HG02798 (cell line): Measurements from ENCODE around the gene KRTAP20-4.

Experiments used
- ATAC-seq: cut with Tn5 transposase; IDR thresholded peaks from one replicate; pipeline ENCODE4 v1.9.1; 2021; ENCODE audit warnings: mild to moderate bottlenecking; ENCODE audit not compliant: unreplicated experiment, poor library complexity

KRTAP20-4 gene

DNA sequence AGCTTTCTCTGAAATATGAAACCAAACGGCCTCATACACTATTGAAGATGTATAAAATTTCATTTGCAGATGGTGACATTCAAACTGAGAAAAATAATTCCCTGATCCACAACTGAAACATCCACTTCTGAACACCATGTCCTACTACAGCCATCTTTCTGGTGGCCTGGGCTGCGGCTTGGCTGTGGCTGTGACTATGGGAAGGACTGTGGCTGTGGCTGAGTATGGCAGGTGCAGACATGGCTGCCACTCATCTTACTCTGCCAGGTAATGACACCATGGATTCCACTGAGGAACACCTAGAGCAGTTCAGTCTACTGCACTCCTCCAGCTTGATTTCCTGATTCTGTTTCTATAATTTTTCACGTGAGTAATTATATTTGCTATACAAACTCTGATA lies at the start of gene KRTAP20-4:
Gene KRTAP20-4, plus strand, starts transcription at position 106 of the 400 bp plus-strand sequence.
- ATAC-seq = no peak

DNA sequence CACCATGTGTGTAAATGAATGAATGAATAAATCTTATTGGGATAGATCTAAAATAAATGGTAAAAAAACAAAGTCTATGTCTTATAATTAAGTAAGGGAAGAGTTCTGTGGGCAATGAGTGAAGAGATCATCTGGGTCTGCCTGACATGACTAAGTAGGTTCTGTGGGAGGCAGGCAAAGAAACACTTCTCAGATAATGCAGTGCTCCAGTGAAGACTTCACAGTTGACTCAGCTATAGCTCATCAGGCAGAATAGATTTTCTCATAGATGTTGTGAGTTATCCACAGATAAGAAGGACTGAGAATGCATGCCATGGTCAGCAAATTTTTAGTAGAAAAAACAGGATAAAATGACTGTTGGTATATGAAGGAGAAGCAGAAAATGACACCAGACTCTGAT lies 42.7 kb upstream of the KRTAP20-4 start:
- no peak for ATAC-seq

GRCh38 chr21:30579346-30579745 lies 41.1 kb upstream of the KRTAP20-4 start:
- no peak for ATAC-seq

DNA sequence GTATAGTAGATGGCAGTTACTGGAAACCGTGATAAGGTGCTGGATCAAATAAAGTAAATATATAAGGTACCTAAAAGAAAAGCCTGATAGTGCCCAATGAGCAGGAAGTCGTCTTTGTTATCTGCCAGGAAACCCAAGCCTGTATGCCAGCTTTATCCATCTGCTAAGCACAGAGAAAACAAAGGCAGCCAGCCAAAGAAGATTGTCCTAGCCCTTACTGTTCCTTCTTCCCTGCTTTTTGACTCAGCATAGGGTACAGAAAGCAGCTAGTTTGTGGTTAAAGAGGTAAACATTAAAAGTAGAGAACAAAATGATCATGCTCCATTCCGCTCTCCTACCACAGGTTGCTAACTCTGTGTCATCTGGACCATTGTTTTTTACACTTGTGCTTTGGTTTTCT lies 40.3 kb upstream of the KRTAP20-4 start:
- ATAC-seq = no peak

GRCh38 chr21:30582870-30583269 lies 37.6 kb upstream of the KRTAP20-4 start:
- no peak for ATAC-seq

- ATAC-seq = no peak
Measured at GRCh38 chr21:30590297-30590696, 30.1 kb upstream of the KRTAP20-4 start, which contains the start of gene KRTAP22-2. Gene KRTAP22-2, minus strand, starts transcription at chr21:30590397.

DNA sequence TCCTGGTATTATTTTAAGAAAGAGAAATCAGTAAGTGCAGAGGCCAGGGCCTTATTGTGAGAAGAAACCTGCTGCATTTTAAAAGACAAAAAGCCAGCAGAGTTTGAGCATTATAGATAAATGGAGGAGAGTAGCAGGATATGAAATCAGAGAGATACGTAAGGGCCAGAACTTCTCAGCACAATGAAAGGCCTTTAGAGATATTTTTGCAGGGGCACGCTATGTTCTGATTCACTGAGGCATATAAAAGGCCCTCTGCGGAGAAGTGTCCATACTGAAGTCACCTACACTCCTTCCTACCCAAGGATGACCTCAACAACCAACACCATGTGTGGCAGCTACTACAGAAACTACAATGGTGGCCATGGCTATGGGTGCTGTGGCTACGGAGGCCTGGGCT lies 28.3 kb upstream of the KRTAP20-4 start, which contains the start of gene KRTAP6-3:
Gene KRTAP6-3, plus strand, starts transcription at position 301 of the 400 bp plus-strand sequence. Its CDS starts 6 bp downstream, at position 307.
- no peak for ATAC-seq

GRCh38 chr21:30598802-30599201 lies 21.6 kb upstream of the KRTAP20-4 start, which contains the start of gene KRTAP6-2:
Gene KRTAP6-2, minus strand, starts transcription at chr21:30598902. Its CDS starts 28 bp downstream, at chr21:30598874.
- no peak for ATAC-seq

- no peak for ATAC-seq
Measured at GRCh38 chr21:30600787-30601186, 19.6 kb upstream of the KRTAP20-4 start, which contains the start of gene KRTAP22-1. Gene KRTAP22-1, plus strand, starts transcription at chr21:30601087.

DNA sequence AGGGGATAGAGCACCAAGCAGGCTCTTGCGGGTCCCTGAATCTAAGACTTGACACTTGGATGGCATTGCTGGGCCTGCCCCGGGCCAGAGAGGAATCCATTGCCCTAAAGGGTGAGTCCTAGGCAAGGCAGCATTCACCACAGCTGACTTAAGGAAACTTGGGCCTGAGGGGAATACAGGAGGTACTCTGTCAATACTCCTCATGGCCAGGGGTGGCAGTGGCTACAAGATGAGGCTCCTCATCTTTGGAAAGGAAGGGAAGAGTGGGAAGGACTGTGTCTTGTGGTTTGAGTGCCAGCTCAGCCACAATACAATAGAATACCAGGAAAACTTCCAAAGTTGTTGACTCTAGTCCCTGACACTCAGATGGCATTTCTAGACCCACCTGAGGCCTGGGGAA lies 14.5 kb upstream of the KRTAP20-4 start:
- no peak for ATAC-seq

- no peak for ATAC-seq
Measured at GRCh38 chr21:30612132-30612531, 8.3 kb upstream of the KRTAP20-4 start.

GRCh38 chr21:30613836-30614235 lies 6.6 kb upstream of the KRTAP20-4 start, which contains the start of gene KRTAP6-1:
Gene KRTAP6-1, minus strand, starts transcription at chr21:30613930. Its CDS starts 26 bp downstream, at chr21:30613904.
- ATAC-seq = no peak

- no peak for ATAC-seq
Measured at GRCh38 chr21:30615199-30615598, 5.2 kb upstream of the KRTAP20-4 start.

DNA sequence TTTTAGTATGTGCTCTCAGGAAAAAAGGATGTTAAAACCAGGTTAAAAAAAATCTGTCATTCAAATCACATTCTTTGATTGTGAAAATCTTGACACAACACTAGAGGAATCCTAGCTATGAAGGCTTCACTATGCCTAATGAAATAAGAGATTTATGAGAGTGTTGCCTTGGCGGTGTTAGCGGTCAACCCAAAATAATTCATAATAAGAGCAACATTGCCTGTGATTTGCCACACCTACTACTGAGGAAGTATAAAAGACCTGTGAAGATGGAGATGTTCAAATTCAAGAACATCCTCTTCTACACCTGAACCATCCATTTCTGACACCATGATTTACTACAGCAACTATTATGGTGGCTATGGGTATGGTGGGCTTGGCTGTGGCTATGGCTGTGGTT lies 4.3 kb upstream of the KRTAP20-4 start, which contains the start of gene KRTAP20-1:
Gene KRTAP20-1, plus strand, starts transcription at position 301 of the 400 bp plus-strand sequence. Its CDS starts 30 bp downstream, at position 331.
- no peak for ATAC-seq

GRCh38 chr21:30620080-30620479 lies 347 bp upstream of the KRTAP20-4 start:
- ATAC-seq = no peak

GRCh38 chr21:30623362-30623761 lies 2.9 kb downstream of the KRTAP20-4 start:
- ATAC-seq = no peak

GRCh38 chr21:30625449-30626165 lies 5.2 kb downstream of the KRTAP20-4 start:
- no peak for ATAC-seq

GRCh38 chr21:30628109-30628508 lies 7.7 kb downstream of the KRTAP20-4 start:
- ATAC-seq = no peak

DNA sequence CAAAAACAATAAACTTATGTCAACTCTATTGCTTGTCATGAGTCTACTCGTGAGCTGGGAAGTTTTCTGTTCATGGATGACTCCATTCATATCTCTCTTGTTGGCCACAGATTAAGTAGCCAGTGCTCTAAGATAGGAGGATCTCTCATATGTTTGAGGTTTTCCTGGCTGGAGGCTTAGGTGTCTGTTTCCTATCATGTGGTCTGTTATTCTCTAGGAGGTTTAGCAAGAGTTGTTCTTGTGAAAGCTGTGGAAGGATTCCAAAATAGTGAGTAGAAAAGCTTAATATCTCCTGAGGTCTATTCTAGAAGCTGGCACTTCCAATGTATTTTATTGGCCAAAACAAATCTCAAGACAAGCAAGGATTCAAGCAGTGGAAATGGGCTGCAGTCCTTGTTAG lies 8.8 kb downstream of the KRTAP20-4 start:
- no peak for ATAC-seq

DNA sequence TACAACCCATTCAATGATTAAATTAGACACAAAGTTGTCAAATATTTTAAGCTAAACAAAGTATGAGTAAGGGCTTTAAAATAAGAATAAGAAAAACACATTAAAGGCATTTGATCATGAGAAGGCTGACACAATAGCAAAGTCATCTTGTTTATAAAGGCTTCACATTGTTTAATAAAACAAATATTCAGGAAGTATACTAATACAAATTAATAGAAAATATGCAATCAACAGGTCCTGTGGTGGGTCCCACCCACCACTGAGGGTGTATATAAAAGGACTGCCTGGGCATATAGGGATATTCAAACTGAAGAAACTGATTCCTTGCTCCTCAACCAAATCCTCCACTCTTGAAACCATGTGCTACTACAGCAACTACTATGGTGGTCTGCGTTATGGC lies 14.5 kb downstream of the KRTAP20-4 start, which contains the start of gene KRTAP20-2:
Gene KRTAP20-2, plus strand, starts transcription at position 301 of the 400 bp plus-strand sequence. Its CDS starts 58 bp downstream, at position 359.
- ATAC-seq = no peak

DNA sequence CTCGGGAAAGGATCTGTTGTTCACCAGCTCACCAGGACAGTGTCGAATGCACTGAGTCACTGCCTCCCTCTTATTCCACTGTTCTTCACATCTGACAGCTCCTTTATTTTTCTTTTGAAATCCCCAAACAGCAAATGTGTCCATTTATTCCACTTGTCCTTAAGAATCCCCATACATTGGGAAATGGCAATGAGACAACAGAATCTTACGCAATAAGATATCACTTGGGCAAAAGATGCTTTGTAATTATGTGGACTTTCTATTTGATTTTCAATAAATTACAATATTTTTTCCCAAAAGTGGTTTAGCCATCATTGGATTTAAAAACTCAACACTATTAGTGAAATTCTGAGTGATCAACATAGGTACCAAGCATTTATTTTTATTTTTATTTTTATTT lies 18.3 kb downstream of the KRTAP20-4 start:
- no peak for ATAC-seq

DNA sequence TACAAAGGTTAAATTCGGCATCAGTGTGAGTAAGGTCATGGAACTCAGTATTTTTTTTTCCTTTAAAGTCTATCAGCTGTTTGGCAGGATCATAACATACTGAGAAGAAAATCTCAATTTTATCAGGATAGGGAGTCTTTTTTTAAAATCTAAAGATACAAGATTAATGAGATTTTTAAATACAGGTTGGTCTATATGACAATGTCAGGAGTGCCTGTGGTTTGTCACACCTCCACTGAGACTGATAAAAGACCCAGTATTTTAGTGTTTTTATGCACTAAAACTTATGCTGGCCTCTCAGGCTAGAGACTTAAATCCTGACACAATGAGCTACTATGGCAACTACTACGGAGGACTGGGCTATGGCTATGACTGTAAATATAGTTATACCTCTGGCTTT lies 22.1 kb downstream of the KRTAP20-4 start, which contains the start of gene KRTAP20-3:
Gene KRTAP20-3, plus strand, starts transcription at position 301 of the 400 bp plus-strand sequence.
- ATAC-seq = no peak
